Natural killer cell (primary cell): ENCODE measurements around the gene GGNBP2. TPM values are rescaled to one million over a fixed set of nuclear protein-coding genes. Genes with fewer than 3 reads are reported as not detected.

Experiments used
- ATAC-seq, 3 donors: fragments of 150-1000 bp in 2 of 3; fragments of 200-7000 bp in 1 of 3; cut with Tn5 transposase; 1 replicate in 1 of 3; 2 replicates in 2 of 3; pipeline ENCODE4 v1.10.0; 2021; ENCODE audit warnings: mild to moderate bottlenecking in 2 of 3, moderate library complexity in 2 of 3
- DNase-seq, 2 donors: peaks; one replicate each; pipeline versions ENCODE4 v3.0.0 to v3.0.0-alpha.2; 2013 to 2021; ENCODE audit warnings: mixed read lengths in 1 of 2
- H3K27ac ChIP-seq: one replicate; pipeline ENCODE4 v1.5.1; 2013; ENCODE audit warnings: mild to moderate bottlenecking, low read length
- H3K27me3 ChIP-seq: one replicate; pipeline ENCODE4 v1.6.1; 2013; ENCODE audit warnings: low read length; ENCODE audit not compliant: control insufficient read depth, insufficient read depth
- H3K36me3 ChIP-seq: one replicate; pipeline ENCODE4 v1.6.1; 2013; ENCODE audit warnings: low read length; ENCODE audit not compliant: control insufficient read depth, insufficient read depth
- H3K4me1 ChIP-seq: one replicate; pipeline ENCODE4 v1.6.1; 2013; ENCODE audit warnings: low read length; ENCODE audit not compliant: control insufficient read depth, insufficient read depth
- H3K4me3 ChIP-seq: one replicate; pipeline ENCODE4 v1.5.1; 2013; ENCODE audit warnings: low read length
- H3K9me3 ChIP-seq: one replicate; pipeline ENCODE4 v1.6.1; 2013; ENCODE audit warnings: low read length; ENCODE audit not compliant: control insufficient read depth, insufficient read depth
- H3K27ac Mint-ChIP-seq, 2 donors: one replicate each; pipeline ENCODE4 v1.8.0; 2022; ENCODE audit warnings: mild to moderate bottlenecking in 2 of 2, mixed read lengths in 2 of 2, moderate library complexity in 1 of 2
- H3K27me3 Mint-ChIP-seq, 2 donors: one replicate each; pipeline ENCODE4 v1.8.0; 2022; ENCODE audit warnings: low read depth in 2 of 2, mixed read lengths in 2 of 2
- H3K36me3 Mint-ChIP-seq: one replicate; pipeline ENCODE4 v1.8.0; 2022; ENCODE audit warnings: mixed read lengths
- H3K4me1 Mint-ChIP-seq, 2 donors: one replicate each; pipeline ENCODE4 v1.8.0; 2022; ENCODE audit warnings: mixed read lengths in 2 of 2
- H3K4me3 Mint-ChIP-seq: one replicate; pipeline ENCODE4 v1.8.0; 2022; ENCODE audit warnings: mild to moderate bottlenecking, moderate library complexity, mixed read lengths
- H3K9me3 Mint-ChIP-seq, 2 donors: one replicate each; pipeline ENCODE4 v1.8.0; 2022; ENCODE audit warnings: mixed read lengths in 2 of 2
- CTCF ChIP-seq: fragments of 200-600 bp; IDR thresholded peaks from one replicate; pipeline ENCODE4 v1.8.0; 2022; ENCODE audit warnings: antibody characterized with exemption
- WGBS: methylation state at CpG from one replicate; pipeline ENCODE4 v1.1.7; 2013; ENCODE audit warnings: missing lambda C conversion rate; ENCODE audit not compliant: insufficient coverage; 5-methylcytosine and 5-hydroxymethylcytosine counted together
- intact Hi-C: fragments of 100-400 bp; cut with micrococcal nuclease; formaldehyde crosslinking; loops from one replicate; pipeline ENCODE4 v1.14.2; 2022
- total RNA-seq, 4 donors: library from RNA; stranded (reverse); fragments of 120-200 nt in 1 of 4; gene quantifications; one replicate each; pipeline versions ENCODE4 v1.2.3 to v1.2.4, GENCODE V29; 2013 to 2022

Gene GGNBP2
- total RNA-seq, 3 donors from 2014 or later (not counting 1 experiment from before 2014, with no cell fraction given) = 183 to 233 (median 197) TPM

GRCh38 chr17:36583787-36584186, 39.1 kb downstream of the GGNBP2 start:
- WGBS = 100% methylated on average over 1 of the region's 1 CpG
- H3K4me1 ChIP-seq = no peaks in the 10 kb centered on the region
- TF ChIP-seq CTCF = no peak
- peaks cover 0 to 5% of the 10 kb centered on the region in 2 donors for H3K4me1 Mint-ChIP-seq
- peaks cover 13% of the 10 kb centered on the region for H3K36me3 Mint-ChIP-seq
- intact Hi-C loops = no loop called here
- H3K27ac Mint-ChIP-seq = no peak overlapping the region
- H3K4me3 Mint-ChIP-seq = no peak overlapping the region
- H3K36me3 ChIP-seq = peaks cover 65% of the 10 kb centered on the region
- no peak for DNase-seq
- no peaks in the 10 kb centered on the region for H3K9me3 Mint-ChIP-seq
- H3K27me3 Mint-ChIP-seq = no peaks in the 10 kb centered on the region
- ATAC-seq = no peak
- no peak overlapping the region for H3K4me3 ChIP-seq
- no peak overlapping the region for H3K27ac ChIP-seq
- H3K27me3 ChIP-seq = no peaks in the 10 kb centered on the region
- no peaks in the 10 kb centered on the region for H3K9me3 ChIP-seq

DNA sequence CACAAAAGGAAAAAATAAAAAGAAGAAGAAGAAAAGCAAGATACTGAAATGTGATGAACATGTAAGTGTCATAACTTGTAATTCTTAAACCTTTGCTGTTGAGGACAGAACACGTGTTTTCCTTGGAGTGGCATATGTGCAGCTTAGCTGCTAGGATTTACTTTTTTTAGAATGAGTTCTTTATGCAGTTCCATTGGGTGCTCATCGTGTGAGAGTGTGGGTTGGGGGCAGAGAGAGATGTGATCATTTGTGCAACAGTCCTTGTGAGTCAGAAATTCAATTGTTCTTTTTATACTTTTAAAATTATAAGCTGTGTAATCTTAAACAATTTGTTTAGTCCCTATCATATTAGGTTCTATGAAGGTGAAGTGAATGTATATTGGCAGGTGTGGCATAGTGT, 41.4 kb downstream of the GGNBP2 start:
- DNase-seq (no peak), ATAC-seq (no peak)
- Mint-ChIP-seq H3K36me3 (peaks cover 7% of the 10 kb centered on the region), H3K9me3 (no peaks in the 10 kb centered on the region), H3K27me3 (no peaks in the 10 kb centered on the region), H3K27ac (no peak overlapping the region), H3K4me3 (no peak overlapping the region), H3K4me1 (peaks cover 4 to 14% of the 10 kb centered on the region in 2 donors)
- Histone ChIP-seq H3K36me3 (peaks cover 61% of the 10 kb centered on the region), H3K9me3 (no peaks in the 10 kb centered on the region), H3K4me3 (no peak overlapping the region), H3K27me3 (no peaks in the 10 kb centered on the region), H3K27ac (no peak overlapping the region), H3K4me1 (peaks cover 1% of the 10 kb centered on the region)
- TF ChIP-seq CTCF = no peak
- 90% methylated on average over 1 of the region's 2 CpGs for WGBS
- intact Hi-C loops = no loop called here

DNA sequence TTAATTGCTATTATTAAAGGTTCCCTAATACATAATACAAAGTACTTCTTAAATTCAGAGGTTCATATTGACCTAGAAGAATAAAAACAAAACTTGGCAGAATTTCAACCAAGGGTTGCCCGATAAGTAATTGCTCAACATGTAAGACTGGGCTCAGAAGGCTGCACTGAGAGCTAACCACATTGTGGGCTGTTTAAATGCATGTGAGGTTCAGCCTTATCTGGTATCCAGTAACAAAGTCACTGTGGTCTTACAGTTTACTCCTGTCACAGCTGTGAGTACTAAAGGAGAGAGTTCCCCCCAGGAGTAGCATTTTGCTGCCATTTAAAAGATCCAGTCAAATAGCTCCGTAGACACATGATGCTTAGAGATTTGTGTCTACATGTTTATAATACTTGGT, 45.4 kb downstream of the GGNBP2 start:
- H3K27ac Mint-ChIP-seq = peak overlapping the region; percentile 56 to 86
- no peak for TF ChIP-seq CTCF
- Histone ChIP-seq H3K4me3 (no peak overlapping the region), H3K27ac (no peak overlapping the region), H3K4me1 (peaks cover 17% of the 10 kb centered on the region), H3K9me3 (no peaks in the 10 kb centered on the region), H3K27me3 (no peaks in the 10 kb centered on the region), H3K36me3 (peaks cover 35% of the 10 kb centered on the region)
- DNase-seq = no peak
- H3K4me3 Mint-ChIP-seq = peak overlapping the region; percentile 75
- intact Hi-C loops = no loop called here
- 30% methylated on average over 2 of the region's 2 CpGs for whole genome bisulfite sequencing
- H3K27me3 Mint-ChIP-seq = peaks cover 0 to 5% of the 10 kb centered on the region in 2 donors
- peaks cover 7% of the 10 kb centered on the region for H3K36me3 Mint-ChIP-seq
- peaks cover 9 to 31% of the 10 kb centered on the region in 2 donors for H3K4me1 Mint-ChIP-seq
- no peaks in the 10 kb centered on the region for H3K9me3 Mint-ChIP-seq
- ATAC-seq = peak in 1 of 3 donors; percentile 71
